NB4 (cell line): Measurements from ENCODE around the gene MSI2.

Source experiments
- TF ChIP-seq, protein P1 (sequence below): IDR thresholded peaks from one replicate; pipeline ENCODE4 v1.5.1; 2012; ENCODE audit warnings: low read depth, low read length
- TF ChIP-seq, protein P2 (sequence below): IDR thresholded peaks from 2 replicates; pipeline ENCODE4 v1.6.1; 2011; ENCODE audit warnings: low read depth, low read length

DNA sequence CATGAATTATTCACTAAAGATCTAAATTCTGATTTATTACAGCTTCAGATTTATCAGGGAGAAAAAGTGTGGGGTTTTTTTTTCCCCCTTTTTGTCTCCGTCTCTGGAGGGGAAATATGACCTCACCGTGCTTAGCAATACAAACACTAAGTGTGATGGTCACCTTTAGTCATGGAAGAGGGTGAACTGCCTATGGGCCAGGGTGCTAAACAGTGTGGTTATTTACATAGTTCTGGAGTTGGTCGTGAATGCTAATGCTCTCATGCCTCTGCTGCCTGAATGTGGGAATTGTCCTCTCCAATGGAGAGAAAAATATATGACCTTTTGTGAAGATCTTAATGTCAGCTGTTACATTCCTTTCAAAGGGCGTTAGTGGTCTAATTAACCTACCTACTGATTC is 44.8 kb upstream of the MSI2 start:
- TF ChIP-seq, protein P1, sequence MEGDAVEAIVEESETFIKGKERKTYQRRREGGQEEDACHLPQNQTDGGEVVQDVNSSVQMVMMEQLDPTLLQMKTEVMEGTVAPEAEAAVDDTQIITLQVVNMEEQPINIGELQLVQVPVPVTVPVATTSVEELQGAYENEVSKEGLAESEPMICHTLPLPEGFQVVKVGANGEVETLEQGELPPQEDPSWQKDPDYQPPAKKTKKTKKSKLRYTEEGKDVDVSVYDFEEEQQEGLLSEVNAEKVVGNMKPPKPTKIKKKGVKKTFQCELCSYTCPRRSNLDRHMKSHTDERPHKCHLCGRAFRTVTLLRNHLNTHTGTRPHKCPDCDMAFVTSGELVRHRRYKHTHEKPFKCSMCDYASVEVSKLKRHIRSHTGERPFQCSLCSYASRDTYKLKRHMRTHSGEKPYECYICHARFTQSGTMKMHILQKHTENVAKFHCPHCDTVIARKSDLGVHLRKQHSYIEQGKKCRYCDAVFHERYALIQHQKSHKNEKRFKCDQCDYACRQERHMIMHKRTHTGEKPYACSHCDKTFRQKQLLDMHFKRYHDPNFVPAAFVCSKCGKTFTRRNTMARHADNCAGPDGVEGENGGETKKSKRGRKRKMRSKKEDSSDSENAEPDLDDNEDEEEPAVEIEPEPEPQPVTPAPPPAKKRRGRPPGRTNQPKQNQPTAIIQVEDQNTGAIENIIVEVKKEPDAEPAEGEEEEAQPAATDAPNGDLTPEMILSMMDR, result no peak
- TF ChIP-seq, protein P2, sequence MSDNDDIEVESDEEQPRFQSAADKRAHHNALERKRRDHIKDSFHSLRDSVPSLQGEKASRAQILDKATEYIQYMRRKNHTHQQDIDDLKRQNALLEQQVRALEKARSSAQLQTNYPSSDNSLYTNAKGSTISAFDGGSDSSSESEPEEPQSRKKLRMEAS, result no peak
